SU-DHL-6 (cell line): ENCODE measurements around the gene COQ9.

ENCODE experiments used
- H2AFZ ChIP-seq: fragments of 200-600 bp; sonication (generic); 2 replicates; pipeline ENCODE4 v1.6.1; 2014; ENCODE audit warnings: low read depth, mild to moderate bottlenecking, moderate library complexity, mixed read lengths, antibody characterized with exemption, low read length; ENCODE audit not compliant: severe bottlenecking
- H3F3A ChIP-seq: fragments of 200-600 bp; shearing (Covaris generic); 2 replicates; pipeline ENCODE4 v1.6.0; 2016; ENCODE audit warnings: antibody characterized with exemption, mild to moderate bottlenecking; ENCODE audit not compliant: insufficient read depth
- H3K27ac ChIP-seq: fragments of 200-600 bp; sonication (generic); 2 replicates; pipeline ENCODE4 v1.5.1; 2016; ENCODE audit warnings: low read depth, mild to moderate bottlenecking, low read length, moderate library complexity, mixed read lengths
- H3K27me3 ChIP-seq: fragments of 200-600 bp; sonication (generic), shearing (Covaris generic); 2 replicates; pipeline ENCODE4 v1.6.0; 2014; ENCODE audit warnings: mild to moderate bottlenecking, low read length
- H3K36me3 ChIP-seq: fragments of 200-600 bp; sonication (generic); 2 replicates; pipeline ENCODE4 v1.6.1; 2014; ENCODE audit warnings: mild to moderate bottlenecking, low read length, mixed read lengths
- H3K4me2 ChIP-seq: fragments of 300-600, 200-600 bp; shearing (Covaris generic), sonication (generic); 2 replicates; pipeline ENCODE4 v1.6.0; 2014; ENCODE audit warnings: low read length, low read depth, mild to moderate bottlenecking; ENCODE audit not compliant: poor library complexity, severe bottlenecking
- H3K4me3 ChIP-seq: fragments of 200-600 bp; sonication (generic); 2 replicates; pipeline ENCODE4 v1.5.1; 2014; ENCODE audit warnings: antibody characterized with exemption, low read length, mild to moderate bottlenecking, mixed read lengths; ENCODE audit not compliant: insufficient read depth, poor library complexity, severe bottlenecking
- H3K79me2 ChIP-seq: fragments of 200-600 bp; sonication (generic); 2 replicates; pipeline ENCODE4 v1.6.1; 2014; ENCODE audit warnings: mild to moderate bottlenecking, low read length, moderate library complexity; ENCODE audit not compliant: insufficient read depth
- H3K9ac ChIP-seq: fragments of 200-600 bp; sonication (generic); 2 replicates; pipeline ENCODE4 v1.7.0; 2014; ENCODE audit warnings: mild to moderate bottlenecking, low read length
- H3K9me2 ChIP-seq: fragments of 200-600 bp; sonication (generic); replicated peaks from 2 replicates; pipeline ENCODE4 v1.6.1; 2014; ENCODE audit warnings: low read length; ENCODE audit not compliant: insufficient read depth
- H3K9me3 ChIP-seq: fragments of 200-600 bp; sonication (generic); 2 replicates; pipeline ENCODE4 v1.6.1; 2014; ENCODE audit warnings: low read length, mixed read lengths; ENCODE audit not compliant: insufficient read depth
- H4K20me1 ChIP-seq: fragments of 200-600 bp; sonication (generic); 2 replicates; pipeline ENCODE4 v1.6.1; 2014; ENCODE audit warnings: low read depth, mild to moderate bottlenecking, antibody characterized with exemption, low read length, moderate library complexity, mixed read lengths
- CTCF ChIP-seq: fragments of 200-600 bp; sonication (generic); IDR thresholded peaks from one replicate; pipeline ENCODE4 v1.5.1; 2017; ENCODE audit warnings: antibody characterized with exemption, mild to moderate bottlenecking, low read length, moderate library complexity; ENCODE audit not compliant: insufficient read depth, poor library complexity, severe bottlenecking
- EZH2phosphoT487 ChIP-seq: fragments of 200-600 bp; sonication (generic), shearing (Covaris generic); conservative IDR thresholded peaks from 2 replicates; pipeline ENCODE4 v1.6.1; 2018; ENCODE audit warnings: mild to moderate bottlenecking, antibody characterized with exemption, low read length, moderate library complexity, mixed read lengths

The COQ9 gene

DNA sequence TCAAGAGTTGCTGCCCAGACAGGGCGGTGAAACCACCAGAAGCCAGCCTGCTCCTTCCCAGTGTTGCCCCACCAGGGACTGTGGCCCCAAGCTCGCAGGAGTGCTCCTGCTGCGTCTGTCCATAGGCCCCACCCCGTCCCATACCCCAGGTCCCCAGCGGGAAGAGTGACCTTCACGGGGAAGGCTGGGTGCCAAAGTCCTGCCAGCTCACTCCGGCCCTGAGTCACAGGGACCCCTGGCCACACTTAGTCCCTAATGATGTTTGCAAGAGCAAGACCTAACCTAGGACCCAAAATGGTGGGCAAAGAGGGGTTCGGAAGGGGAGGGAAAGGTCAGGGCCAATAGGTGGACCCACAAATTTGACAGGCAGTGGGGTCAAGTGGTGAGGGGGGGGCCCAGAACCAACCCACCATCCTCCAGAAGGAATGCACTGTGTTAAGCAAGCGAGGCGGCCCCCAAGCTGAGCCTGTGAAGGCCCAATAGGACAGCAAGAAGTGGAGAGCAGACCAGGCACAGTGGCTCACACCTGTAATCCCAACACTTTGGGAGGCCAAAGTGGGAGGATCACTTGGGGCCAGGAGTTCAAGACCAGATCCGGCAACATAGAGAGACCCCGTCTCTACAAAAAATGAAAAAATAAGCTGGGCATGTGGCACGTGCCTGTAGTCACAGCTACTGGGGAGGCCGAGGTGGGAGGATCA is 35.7 kb downstream of the COQ9 start:
- Histone ChIP-seq H4K20me1 (no peaks in the 10 kb centered on the region), H3K36me3 (no peaks in the 10 kb centered on the region), H2AFZ (no peak overlapping the region), H3F3A (no peaks in the 10 kb centered on the region), H3K27ac (no peak overlapping the region), H3K4me2 (no peak overlapping the region), H3K9me3 (no peaks in the 10 kb centered on the region), H3K9me2 (no peaks in the 10 kb centered on the region), H3K9ac (no peak overlapping the region), H3K79me2 (no peaks in the 10 kb centered on the region), H3K4me3 (no peak overlapping the region), H3K27me3 (no peaks in the 10 kb centered on the region)
- TF ChIP-seq CTCF: no peak
- TF ChIP-seq EZH2phosphoT487: no peak

DNA sequence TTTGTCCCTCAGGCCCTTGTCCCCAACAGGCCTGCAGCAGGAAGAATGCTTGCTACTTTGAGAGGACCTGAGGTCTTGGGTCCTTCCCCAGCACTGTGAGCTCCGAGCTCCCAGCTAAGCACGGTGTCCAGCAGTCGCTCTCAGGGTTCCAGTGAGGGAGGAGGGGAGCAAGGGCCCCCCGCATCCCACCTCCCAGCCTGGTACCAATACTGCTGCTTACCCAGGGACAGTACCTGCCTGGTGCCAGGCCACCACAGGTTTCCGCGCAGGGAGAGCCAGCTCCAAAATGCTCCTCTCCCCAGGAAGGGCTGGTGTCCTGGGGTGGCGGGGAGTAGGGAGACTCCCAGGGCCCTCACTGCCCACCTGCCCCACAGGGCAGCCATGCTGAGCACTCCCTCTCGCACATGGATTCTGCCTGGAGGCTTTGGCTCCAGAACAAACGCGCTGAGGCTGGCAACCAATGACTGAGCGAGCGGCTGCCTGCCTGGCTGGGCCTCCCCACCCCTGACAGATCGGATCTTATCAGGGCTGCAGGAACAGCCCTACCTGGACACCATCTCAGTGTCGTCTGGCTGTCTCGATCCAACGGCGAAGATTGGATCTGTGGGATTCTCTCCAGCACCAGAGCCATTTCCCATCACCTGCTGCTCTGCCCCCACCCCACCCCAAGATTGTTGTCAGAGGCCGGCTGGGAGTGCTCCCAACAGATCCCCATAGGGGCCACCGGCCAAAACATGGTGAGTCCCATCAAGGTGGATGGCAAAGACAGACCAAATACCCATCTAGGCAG is 36.6 kb downstream of the COQ9 start:
- no peaks in the 10 kb centered on the region for H4K20me1 ChIP-seq
- H3K9ac ChIP-seq: no peak overlapping the region
- H3K9me2 ChIP-seq: no peaks in the 10 kb centered on the region
- H2AFZ ChIP-seq: no peak overlapping the region
- no peaks in the 10 kb centered on the region for H3K79me2 ChIP-seq
- no peaks in the 10 kb centered on the region for H3K27me3 ChIP-seq
- no peaks in the 10 kb centered on the region for H3K36me3 ChIP-seq
- H3K27ac ChIP-seq: no peak overlapping the region
- no peak overlapping the region for H3K4me2 ChIP-seq
- no peaks in the 10 kb centered on the region for H3K9me3 ChIP-seq
- no peak for TF ChIP-seq EZH2phosphoT487
- H3F3A ChIP-seq: no peaks in the 10 kb centered on the region
- no peak overlapping the region for H3K4me3 ChIP-seq

- no peaks in the 10 kb centered on the region for H3K79me2 ChIP-seq
- TF ChIP-seq CTCF (no peak), EZH2phosphoT487 (no peak)
- no peaks in the 10 kb centered on the region for H3K9me3 ChIP-seq
- no peaks in the 10 kb centered on the region for H3K36me3 ChIP-seq
- no peaks in the 10 kb centered on the region for H4K20me1 ChIP-seq
- H3K9me2 ChIP-seq: no peaks in the 10 kb centered on the region
- no peak overlapping the region for H3K4me2 ChIP-seq
- no peaks in the 10 kb centered on the region for H3F3A ChIP-seq
- no peak overlapping the region for H3K27ac ChIP-seq
- H2AFZ ChIP-seq: no peak overlapping the region
- no peaks in the 10 kb centered on the region for H3K27me3 ChIP-seq
- no peak overlapping the region for H3K4me3 ChIP-seq
- H3K9ac ChIP-seq: no peak overlapping the region
Measured at GRCh38 chr16:57484515-57485005, 37.3 kb downstream of the COQ9 start.
